ENCODE measurements around the gene NCCRP1.

Gene NCCRP1

GRCh38 chr19:39164289-39164688, 32.5 kb upstream of the NCCRP1 start:
- in situ Hi-C loops (cut with MboI; ENCODE audit: low sequenced_read_pairs): no loop called here

- in situ Hi-C loops (cut with MboI; ENCODE audit: low sequenced_read_pairs): no loop called here
These were observed 30.9 kb upstream of the NCCRP1 start for GRCh38 chr19:39165857-39166256.

GRCh38 chr19:39166571-39167391, 30.0 kb upstream of the NCCRP1 start:
- in situ Hi-C loops (cut with MboI; ENCODE audit: low sequenced_read_pairs): no loop called here

GRCh38 chr19:39167461-39168257, 29.1 kb upstream of the NCCRP1 start:
- in situ Hi-C loops (cut with MboI; ENCODE audit: low sequenced_read_pairs): no loop called here

GRCh38 chr19:39168258-39169142, 28.3 kb upstream of the NCCRP1 start:
- in situ Hi-C loops (cut with MboI; ENCODE audit: low sequenced_read_pairs): no loop called here

- in situ Hi-C loops (cut with MboI; ENCODE audit: low sequenced_read_pairs): no loop called here
These were observed 27.5 kb upstream of the NCCRP1 start for GRCh38 chr19:39169143-39169810.

GRCh38 chr19:39170386-39171231, 26.2 kb upstream of the NCCRP1 start:
- in situ Hi-C loops (cut with MboI; ENCODE audit: low sequenced_read_pairs): no loop called here

GRCh38 chr19:39171479-39172465, 25.0 kb upstream of the NCCRP1 start:
- in situ Hi-C loops (cut with MboI; ENCODE audit: low sequenced_read_pairs): no loop called here

GRCh38 chr19:39172700-39173501, 23.9 kb upstream of the NCCRP1 start:
- in situ Hi-C loops (cut with MboI; ENCODE audit: low sequenced_read_pairs): no loop called here

- in situ Hi-C loops (cut with MboI; ENCODE audit: low sequenced_read_pairs): no loop called here
These were observed 23.2 kb upstream of the NCCRP1 start for GRCh38 chr19:39173502-39173991.

GRCh38 chr19:39174142-39174541, 22.6 kb upstream of the NCCRP1 start:
- in situ Hi-C loops (cut with MboI; ENCODE audit: low sequenced_read_pairs): no loop called here

- in situ Hi-C loops (cut with MboI; ENCODE audit: low sequenced_read_pairs): no loop called here
These were observed 21.9 kb upstream of the NCCRP1 start for GRCh38 chr19:39174558-39175544.

GRCh38 chr19:39175564-39175963, 21.2 kb upstream of the NCCRP1 start:
- in situ Hi-C loops (cut with MboI; ENCODE audit: low sequenced_read_pairs): no loop called here

- in situ Hi-C loops (cut with MboI; ENCODE audit: low sequenced_read_pairs): no loop called here
These were observed 19.6 kb upstream of the NCCRP1 start for GRCh38 chr19:39177110-39177699.

- in situ Hi-C loops (cut with MboI; ENCODE audit: low sequenced_read_pairs): no loop called here
These were observed 19.0 kb upstream of the NCCRP1 start for GRCh38 chr19:39177736-39178135.

Data from HL-60/S4 (cell line).